ENCODE data around the gene ZNF436. TPM values are rescaled to one million over a fixed set of nuclear protein-coding genes. Genes with fewer than 3 reads are reported as not detected.

ZNF436 gene
- 10 to 100 TPM; 18.9 to 26.6 (median 22.2) TPM for total RNA-seq

- TF ChIP-seq CTCF (IDR thresholded peaks at IDR 0.05; ENCODE audit: low read depth) = no peak
These were observed at the start of gene ZNF436 for GRCh38 chr1:23369335-23370013. Gene ZNF436 (minus strand): TSS chr1:23369836. CDS start chr1:23368005, 1,831 bp downstream.

GRCh38 chr1:23419180-23419579 lies 49.5 kb upstream of the ZNF436 start:
- TF ChIP-seq CTCF (IDR thresholded peaks at IDR 0.05; ENCODE audit: low read depth) = no peak

- no peak for TF ChIP-seq CTCF (IDR thresholded peaks at IDR 0.05; ENCODE audit: low read depth)
These were observed 47.9 kb upstream of the ZNF436 start for GRCh38 chr1:23417570-23417969.

GRCh38 chr1:23416964-23417363 lies 47.3 kb upstream of the ZNF436 start:
- no peak for TF ChIP-seq CTCF (IDR thresholded peaks at IDR 0.05; ENCODE audit: low read depth)

GRCh38 chr1:23408797-23409290 lies 39.2 kb upstream of the ZNF436 start:
- TF ChIP-seq CTCF (IDR thresholded peaks at IDR 0.05; ENCODE audit: low read depth) = no peak

GRCh38 chr1:23407016-23407630 lies 37.5 kb upstream of the ZNF436 start:
- no peak for TF ChIP-seq CTCF (IDR thresholded peaks at IDR 0.05; ENCODE audit: low read depth)

GRCh38 chr1:23405946-23406345 lies 36.3 kb upstream of the ZNF436 start:
- TF ChIP-seq CTCF (IDR thresholded peaks at IDR 0.05; ENCODE audit: low read depth) = no peak

Measured in subcutaneous adipose tissue (tissue), 4 donors.